A549 (cell line): Measurements from ENCODE around the gene SRGAP1. TPM values are rescaled to one million over a fixed set of nuclear protein-coding genes. Genes with fewer than 3 reads are reported as not detected.

Experiments used
- ATAC-seq, 2 experiments: fragments of 200-7000 bp in 1 of 2; fragments of >200 bp in 1 of 2; cut with Nextera tagmentation in 1 of 2; cut with Tn5 transposase in 1 of 2; 3 replicates each; pipeline versions ENCODE4 v1.8.0 to v1.9.1; 2018 to 2020; ENCODE audit warnings: mild to moderate bottlenecking in 1 of 2, moderate library complexity in 1 of 2
- CTCF ChIA-PET: fragments of 300-600 bp; sonication (Branson Sonifier 250); formaldehyde crosslinking; extraction: SDS; loops from one replicate; lab custom pipeline; 2021; ENCODE audit warnings: antibody characterized with exemption, inconsistent platforms; lab: Yijun Ruan, JAX
- POLR2A ChIA-PET: fragments of 350-600 bp; formaldehyde crosslinking; extraction: SDS; loops from one replicate; lab custom pipeline; 2021; ENCODE audit warnings: antibody characterized with exemption, inconsistent platforms; lab: Yijun Ruan, JAX
- DNase-seq, 2 experiments: peaks; one replicate each; pipeline versions ENCODE4 v3.0.0 to v3.0.0-alpha.2; 2011 to 2016; ENCODE audit warnings: low read depth in 1 of 2, low spot score in 1 of 2
- FAIRE-seq: peaks from 2 replicates; lab custom pipeline; 2011; peaks lifted over from hg19 to GRCh38; lab: Jason Lieb, UNC
- H3K27ac ChIP-seq, 2 experiments: fragments of >200 bp; sonication (Bioruptor Twin); formaldehyde crosslinking; 3 replicates each; pipeline ENCODE4 v1.5.1; 2016 to 2017
- H3K4me1 ChIP-seq: fragments of >200 bp; sonication (Bioruptor Twin); formaldehyde crosslinking; 3 replicates; pipeline ENCODE4 v1.6.1; 2016
- H3K4me2 ChIP-seq: fragments of >200 bp; sonication (Bioruptor Twin); formaldehyde crosslinking; 3 replicates; pipeline ENCODE4 v1.6.1; 2016
- H3K4me3 ChIP-seq: fragments of >200 bp; sonication (Bioruptor Twin); formaldehyde crosslinking; 3 replicates; pipeline ENCODE4 v1.5.1; 2016
- H3K9me3 ChIP-seq: fragments of >200 bp; sonication (Bioruptor Twin); formaldehyde crosslinking; 3 replicates; pipeline ENCODE4 v1.6.1; 2016
- E2F6 ChIP-seq: IDR thresholded peaks from 2 replicates; pipeline ENCODE4 v1.6.1; 2012; ENCODE audit warnings: low read depth, borderline replicate concordance
- ESRRA ChIP-seq: fragments of 150-350 bp; IDR thresholded peaks from 2 replicates; pipeline ENCODE4 v1.6.1; 2014; ENCODE audit warnings: mild to moderate bottlenecking, low read length, borderline replicate concordance
- GATA3 ChIP-seq: IDR thresholded peaks from 2 replicates; pipeline ENCODE4 v1.6.1; 2012; ENCODE audit warnings: borderline replicate concordance
- HDAC2 ChIP-seq: fragments of 200-600 bp; sonication (generic); IDR thresholded peaks from 2 replicates; pipeline ENCODE4 v1.6.1; 2016
- MAX ChIP-seq: IDR thresholded peaks from 2 replicates; pipeline ENCODE4 v1.6.1; 2012
- MYC ChIP-seq: IDR thresholded peaks from 2 replicates; pipeline ENCODE4 v1.6.1; 2012; ENCODE audit warnings: mild to moderate bottlenecking, inconsistent platforms, low read length, improper control_type of control experiment, borderline replicate concordance
- NR3C1 ChIP-seq: fragments of >200 bp; sonication (Bioruptor Twin); formaldehyde crosslinking; IDR thresholded peaks from 3 replicates; pipeline ENCODE4 v1.6.1; 2017
- RAD21 ChIP-seq, 2 experiments: fragments of >200 bp in 1 of 2; sonication (Bioruptor Twin) in 1 of 2; formaldehyde crosslinking in 1 of 2; IDR thresholded peaks in 1 of 2; conservative IDR thresholded peaks in 1 of 2; 2 replicates in 1 of 2; 3 replicates in 1 of 2; pipeline ENCODE4 v1.6.1; 2012 to 2018; ENCODE audit warnings: inconsistent platforms in 1 of 2
- RARB ChIP-seq: fragments of 250-450 bp; sonication (Bioruptor Pico); IDR thresholded peaks from 2 replicates; pipeline ENCODE4 v1.8.0; 2021; ENCODE audit warnings: mild to moderate bottlenecking, moderate library complexity
- REST ChIP-seq: fragments of 200-600 bp; sonication (generic); IDR thresholded peaks from 2 replicates; pipeline ENCODE4 v1.6.1; 2016; ENCODE audit warnings: antibody characterized with exemption, mild to moderate bottlenecking, moderate library complexity
- ZNF302 ChIP-seq: fragments of 250-450 bp; sonication (Bioruptor Pico); IDR thresholded peaks from 2 replicates; pipeline ENCODE4 v1.9.0; 2021; ENCODE audit warnings: inconsistent platforms, mild to moderate bottlenecking, moderate library complexity
- whole genome bisulfite sequencing: methylation state at CpG from one replicate; pipeline ENCODE4 v1.1.6; 2017; ENCODE audit errors: missing lambda C conversion rate; 5-methylcytosine and 5-hydroxymethylcytosine counted together
- polyA plus RNA-seq, 4 experiments: library from polyadenylated mRNA; depleted of rRNA in 3 of 4; stranded (reverse); fragments of >200 nt; fragmentation: RNase III in 1 of 4; extraction: RNeasy Plus Mini Kit Qiagen cat#74134 plus additional on column Dnase treatment in 1 of 4; gene quantifications; 2 replicates in 3 of 4; 3 replicates in 1 of 4; pipeline ENCODE4 v1.2.3, GENCODE V29; 2011 to 2017
- TF ChIP-seq, protein P1 (sequence below): fragments of 450-650 bp; IDR thresholded peaks from 2 replicates; pipeline ENCODE4 v1.6.1; 2014; ENCODE audit warnings: antibody characterized with exemption
- TF ChIP-seq, protein P2 (sequence below): fragments of 250-450 bp; sonication (Bioruptor Pico); IDR thresholded peaks from 2 replicates; pipeline ENCODE4 v1.5.0; 2021; ENCODE audit warnings: mild to moderate bottlenecking, moderate library complexity, borderline replicate concordance

The SRGAP1 gene
- polyA plus RNA-seq, 2 of the 4 experiments (the other 2 are of a cell fraction) = 7.9 to 22.9 TPM

- CTCF ChIA-PET = interaction anchor here (0.5 to 2.5 kb wide), 4 partner anchors 69 to 125 kb away, joined by 3 to 13 read pairs (median 6); partner anchors contain the start of gene SRGAP1
- Histone ChIP-seq H3K4me1 (peaks cover 71% of the 10 kb centered on the region), H3K27ac (peak overlapping the region; percentile 94 to 97)
Observed at GRCh38 chr12:63919756-63920155, 75.3 kb downstream of the SRGAP1 start.

DNA sequence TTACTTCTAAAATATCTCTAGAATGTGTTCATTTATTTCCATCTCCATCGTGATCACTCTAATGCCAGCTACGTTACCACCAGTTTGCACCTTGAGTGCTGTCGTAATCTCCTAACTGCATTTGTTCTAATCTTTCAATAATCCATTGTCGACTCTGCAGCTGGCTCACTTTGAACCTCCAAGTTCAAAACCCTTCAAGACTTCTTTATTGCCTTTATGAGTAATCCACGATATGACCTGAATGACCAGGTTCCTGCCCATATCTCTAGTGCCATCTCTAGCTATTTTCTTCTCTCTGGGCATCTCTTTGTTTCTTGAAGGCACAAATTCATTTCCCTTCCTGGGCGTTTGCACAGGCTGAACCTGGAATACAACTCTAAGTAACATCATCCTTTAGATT lies 76.7 kb downstream of the SRGAP1 start:
- no peak for ATAC-seq
- TF ChIP-seq ZNF302 (CRISPR knock-in tag) (no peak), GATA3 (0 out of 2 replicates have a peak, but pooled peaks have one; percentile 21), NR3C1 (no peak)
- ChIA-PET POLR2A (no interaction called here), CTCF (interaction anchor here (1.1 to 2.1 kb wide), 3 partner anchors 33 to 335 kb away, joined by 3 to 13 read pairs (median 5); partner anchors contain the start of gene SRGAP1)
- H3K4me2 ChIP-seq = no peak overlapping the region
- H3K4me3 ChIP-seq = no peak overlapping the region
- H3K27ac ChIP-seq = peak overlapping the region; percentile 94 to 97; a peak in 4 of 6 replicates
- H3K9me3 ChIP-seq = no peaks in the 10 kb centered on the region
- H3K4me1 ChIP-seq = peaks cover 57% of the 10 kb centered on the region
- WGBS = 90% methylated on average over 6 of the region's 6 CpGs
- DNase-seq = no peak
- FAIRE-seq = no peak

More at GRCh38 chr12:63919756-63920155, 75.3 kb downstream of the SRGAP1 start:
- FAIRE-seq = no peak
- no peak for ATAC-seq
- no peak overlapping the region; the same call in 2 of the 3 replicates for H3K4me3 ChIP-seq
- 91% methylated on average over 2 of the region's 2 CpGs for WGBS
- peak overlapping the region; percentile 77 for H3K4me2 ChIP-seq
- H3K9me3 ChIP-seq = no peaks in the 10 kb centered on the region
- POLR2A ChIA-PET = interaction anchor here (1.1 to 2.7 kb wide), 2 partner anchors 76 to 302 kb away, joined by 3 to 23 read pairs; partner anchors contain the start of genes KICS2 and SRGAP1
- no peak for DNase-seq
- TF ChIP-seq RARB = no peak
- TF ChIP-seq E2F6 = no peak
- no peak for TF ChIP-seq RAD21 (conservative IDR thresholded peaks at IDR 0.05 in 1 of 2, IDR thresholded peaks at IDR 0.05 in 1 of 2)
- TF ChIP-seq MYC = no peak
- TF ChIP-seq REST = no peak
- no peak for TF ChIP-seq MAX

DNA sequence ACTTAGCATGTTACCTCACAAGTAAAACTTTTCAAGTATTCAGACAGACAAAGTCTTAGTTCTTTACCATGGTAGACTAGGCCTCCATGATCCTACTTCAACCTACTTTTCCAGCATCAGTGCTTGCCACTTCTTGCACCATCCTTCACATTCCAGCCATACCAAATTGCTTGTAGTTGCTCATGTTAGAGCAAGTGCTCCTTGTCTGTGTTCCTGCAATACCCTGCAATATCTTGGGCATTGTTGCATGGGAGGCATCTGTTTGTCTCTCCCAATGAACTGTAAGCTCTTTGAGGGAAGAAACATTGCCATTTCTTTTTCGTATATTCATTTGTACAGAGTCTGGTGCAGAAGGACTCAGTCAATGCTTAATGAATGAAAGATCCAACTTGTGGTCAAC lies 78.0 kb downstream of the SRGAP1 start:
- ATAC-seq = no peak
- no peak for TF ChIP-seq ESRRA
- no peak for TF ChIP-seq HDAC2
- no peak for TF ChIP-seq RARB
- TF ChIP-seq, protein P1, sequence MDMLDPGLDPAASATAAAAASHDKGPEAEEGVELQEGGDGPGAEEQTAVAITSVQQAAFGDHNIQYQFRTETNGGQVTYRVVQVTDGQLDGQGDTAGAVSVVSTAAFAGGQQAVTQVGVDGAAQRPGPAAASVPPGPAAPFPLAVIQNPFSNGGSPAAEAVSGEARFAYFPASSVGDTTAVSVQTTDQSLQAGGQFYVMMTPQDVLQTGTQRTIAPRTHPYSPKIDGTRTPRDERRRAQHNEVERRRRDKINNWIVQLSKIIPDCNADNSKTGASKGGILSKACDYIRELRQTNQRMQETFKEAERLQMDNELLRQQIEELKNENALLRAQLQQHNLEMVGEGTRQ = no peak
- TF ChIP-seq, protein P2, sequence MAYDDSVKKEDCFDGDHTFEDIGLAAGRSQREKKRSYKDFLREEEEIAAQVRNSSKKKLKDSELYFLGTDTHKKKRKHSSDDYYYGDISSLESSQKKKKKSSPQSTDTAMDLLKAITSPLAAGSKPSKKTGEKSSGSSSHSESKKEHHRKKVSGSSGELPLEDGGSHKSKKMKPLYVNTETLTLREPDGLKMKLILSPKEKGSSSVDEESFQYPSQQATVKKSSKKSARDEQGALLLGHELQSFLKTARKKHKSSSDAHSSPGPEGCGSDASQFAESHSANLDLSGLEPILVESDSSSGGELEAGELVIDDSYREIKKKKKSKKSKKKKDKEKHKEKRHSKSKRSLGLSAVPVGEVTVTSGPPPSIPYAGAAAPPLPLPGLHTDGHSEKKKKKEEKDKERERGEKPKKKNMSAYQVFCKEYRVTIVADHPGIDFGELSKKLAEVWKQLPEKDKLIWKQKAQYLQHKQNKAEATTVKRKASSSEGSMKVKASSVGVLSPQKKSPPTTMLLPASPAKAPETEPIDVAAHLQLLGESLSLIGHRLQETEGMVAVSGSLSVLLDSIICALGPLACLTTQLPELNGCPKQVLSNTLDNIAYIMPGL (CRISPR knock-in tag) = no peak
- TF ChIP-seq, all 56 proteins: peak for 0
- peak in 1 of 2 experiments; percentile 55 for DNase-seq
- ChIA-PET POLR2A (no interaction called here), CTCF (interaction anchor here (1.6 to 2.0 kb wide), 3 partner anchors 11 to 78 kb away, joined by 3 to 6 read pairs (median 4); partner anchors contain the start of gene SRGAP1)
- peak overlapping the region; percentile 44 to 94 for H3K27ac ChIP-seq
- H3K4me3 ChIP-seq = no peak overlapping the region
- no peak for FAIRE-seq
- peaks cover 43% of the 10 kb centered on the region for H3K4me1 ChIP-seq
- H3K9me3 ChIP-seq = no peaks in the 10 kb centered on the region
- H3K4me2 ChIP-seq = peak overlapping the region; percentile 19; the same call in 2 of the 3 replicates
- 79% methylated on average over 1 of the region's 1 CpG for WGBS
